Mesothelial cell of epicardium (in vitro differentiated cells): ENCODE measurements around the gene TRIP13. TPM values are rescaled to one million over a fixed set of nuclear protein-coding genes. Genes with fewer than 3 reads are reported as not detected.

Experiments
- DNase-seq, 2 experiments: peaks; one replicate each; pipeline ENCODE4 v3.0.0; 2021; ENCODE audit warnings: low spot score in 2 of 2; ENCODE audit not compliant: unreplicated experiment in 2 of 2
- H3K27ac Mint-ChIP-seq: 2 replicates; pipeline ENCODE4 v1.8.0; 2021; ENCODE audit warnings: mixed read lengths
- H3K27me3 Mint-ChIP-seq: 2 replicates; pipeline ENCODE4 v1.8.0; 2021; ENCODE audit warnings: low read depth, mixed read lengths
- H3K36me3 Mint-ChIP-seq: 2 replicates; pipeline ENCODE4 v1.8.0; 2021; ENCODE audit warnings: mixed read lengths
- H3K4me1 Mint-ChIP-seq: 2 replicates; pipeline ENCODE4 v1.8.0; 2021; ENCODE audit warnings: mixed read lengths
- H3K4me3 Mint-ChIP-seq: 2 replicates; pipeline ENCODE4 v1.8.0; 2021; ENCODE audit warnings: mild to moderate bottlenecking, moderate library complexity, mixed read lengths
- H3K9me3 Mint-ChIP-seq: 2 replicates; pipeline ENCODE4 v1.8.0; 2021; ENCODE audit warnings: mixed read lengths
- total RNA-seq: library from RNA; stranded (reverse); gene quantifications from 3 replicates; pipeline ENCODE4 v1.2.1, GENCODE V29; 2021
- TF ChIP-seq, protein P1 (sequence below): fragments of 200-600 bp; sonication (generic); IDR thresholded peaks from one replicate; pipeline ENCODE4 v1.5.0; 2021; ENCODE audit warnings: antibody characterized with exemption; ENCODE audit not compliant: unreplicated experiment

TRIP13 gene
- total RNA-seq, 1 donor from 2014 or later: 9.9 TPM

DNA sequence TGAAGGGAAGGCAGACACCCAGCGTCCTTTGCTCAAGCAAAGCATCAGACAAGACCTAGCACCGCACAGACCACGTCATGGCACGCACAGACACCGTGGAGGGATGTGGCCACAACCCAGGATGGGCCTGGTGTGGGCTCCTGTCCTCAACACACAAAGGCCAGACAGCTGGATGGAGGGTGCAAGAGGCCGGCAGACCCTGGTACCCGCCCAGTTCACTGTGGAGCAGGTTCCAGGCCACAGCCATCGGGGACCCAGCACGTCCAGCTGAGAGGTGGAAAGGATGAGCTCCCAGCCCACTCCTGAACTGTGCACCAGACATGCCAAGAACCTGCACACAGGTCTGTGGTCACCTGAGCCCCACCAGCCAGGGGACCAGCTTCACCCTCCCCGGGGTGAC lies 26.9 kb upstream of the TRIP13 start:
- peaks cover 39% of the 10 kb centered on the region for H3K36me3 Mint-ChIP-seq
- no peaks in the 10 kb centered on the region for H3K27me3 Mint-ChIP-seq
- TF ChIP-seq, protein P1, sequence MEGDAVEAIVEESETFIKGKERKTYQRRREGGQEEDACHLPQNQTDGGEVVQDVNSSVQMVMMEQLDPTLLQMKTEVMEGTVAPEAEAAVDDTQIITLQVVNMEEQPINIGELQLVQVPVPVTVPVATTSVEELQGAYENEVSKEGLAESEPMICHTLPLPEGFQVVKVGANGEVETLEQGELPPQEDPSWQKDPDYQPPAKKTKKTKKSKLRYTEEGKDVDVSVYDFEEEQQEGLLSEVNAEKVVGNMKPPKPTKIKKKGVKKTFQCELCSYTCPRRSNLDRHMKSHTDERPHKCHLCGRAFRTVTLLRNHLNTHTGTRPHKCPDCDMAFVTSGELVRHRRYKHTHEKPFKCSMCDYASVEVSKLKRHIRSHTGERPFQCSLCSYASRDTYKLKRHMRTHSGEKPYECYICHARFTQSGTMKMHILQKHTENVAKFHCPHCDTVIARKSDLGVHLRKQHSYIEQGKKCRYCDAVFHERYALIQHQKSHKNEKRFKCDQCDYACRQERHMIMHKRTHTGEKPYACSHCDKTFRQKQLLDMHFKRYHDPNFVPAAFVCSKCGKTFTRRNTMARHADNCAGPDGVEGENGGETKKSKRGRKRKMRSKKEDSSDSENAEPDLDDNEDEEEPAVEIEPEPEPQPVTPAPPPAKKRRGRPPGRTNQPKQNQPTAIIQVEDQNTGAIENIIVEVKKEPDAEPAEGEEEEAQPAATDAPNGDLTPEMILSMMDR: no peak
- DNase-seq: no peak
- H3K4me3 Mint-ChIP-seq: no peak overlapping the region
- H3K9me3 Mint-ChIP-seq: no peaks in the 10 kb centered on the region
- no peaks in the 10 kb centered on the region for H3K4me1 Mint-ChIP-seq
- no peak overlapping the region for H3K27ac Mint-ChIP-seq

DNA sequence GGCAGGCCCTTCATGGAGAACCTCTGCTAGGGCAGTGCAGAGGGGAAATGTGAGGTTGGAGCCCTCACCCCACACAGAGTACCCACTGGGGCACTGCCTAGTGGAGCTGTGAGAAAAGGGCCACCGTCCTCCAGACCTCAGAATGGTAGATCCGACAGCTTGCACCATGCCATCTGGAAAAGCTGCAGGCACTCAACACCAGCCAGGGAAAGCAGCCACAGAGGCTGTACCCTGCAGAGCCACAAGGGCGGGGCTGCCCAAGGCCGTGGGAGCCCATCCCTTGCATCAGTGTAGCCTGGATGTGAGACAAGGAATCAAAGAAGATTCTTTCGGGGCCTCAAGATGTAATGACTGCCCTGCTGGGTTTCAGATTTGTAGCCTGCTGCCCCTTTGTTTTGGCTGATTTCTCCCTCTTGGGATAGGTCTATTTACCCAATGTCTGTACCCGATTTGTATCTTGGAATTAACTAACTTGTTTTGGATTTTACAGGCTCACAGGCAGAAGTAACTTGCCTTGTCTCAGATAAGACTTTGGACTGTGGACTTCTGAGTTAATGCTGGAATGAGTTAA lies 25.3 kb upstream of the TRIP13 start:
- DNase-seq: no peak
- Mint-ChIP-seq H3K36me3 (peaks cover 39% of the 10 kb centered on the region), H3K4me3 (no peak overlapping the region), H3K4me1 (no peaks in the 10 kb centered on the region), H3K9me3 (no peaks in the 10 kb centered on the region), H3K27me3 (no peaks in the 10 kb centered on the region), H3K27ac (no peak overlapping the region)
- TF ChIP-seq, protein P1: no peak

DNA sequence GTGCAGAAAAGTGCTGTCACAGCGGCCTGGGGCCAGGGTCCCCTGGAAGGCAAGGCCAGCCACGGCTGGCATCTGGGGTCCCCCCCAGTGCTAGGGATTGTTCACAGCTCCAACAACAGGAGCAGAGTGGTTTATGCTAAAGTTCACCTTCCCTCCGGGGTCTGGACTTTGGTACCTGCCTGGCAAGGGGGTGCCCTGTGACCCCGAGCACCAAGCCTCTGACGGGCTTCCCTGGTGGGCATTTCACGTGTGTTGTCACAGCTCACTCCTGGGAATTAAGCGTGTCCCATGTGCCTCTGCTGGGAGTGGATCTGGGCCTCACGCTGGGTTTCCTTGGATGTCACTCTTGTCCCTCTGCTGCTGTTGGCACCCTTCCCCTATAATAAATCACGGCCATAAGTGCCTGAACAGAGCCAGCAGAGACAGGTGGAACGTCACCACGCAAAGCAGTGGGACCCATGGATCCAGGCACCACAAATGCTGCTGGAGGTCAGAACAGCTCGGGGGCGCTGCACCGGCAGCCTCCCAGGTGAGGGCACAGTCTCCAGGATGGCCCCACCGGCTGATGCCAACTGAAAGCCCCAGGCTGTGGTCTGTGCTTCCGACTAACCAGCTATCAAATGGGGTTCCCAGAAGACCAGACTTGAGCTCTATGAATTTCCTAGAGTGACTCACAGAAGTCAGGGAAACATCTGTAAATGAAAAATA lies 24.1 kb upstream of the TRIP13 start:
- DNase-seq: no peak
- TF ChIP-seq, protein P1: no peak
- Mint-ChIP-seq H3K4me3 (no peak overlapping the region), H3K27me3 (no peaks in the 10 kb centered on the region), H3K27ac (no peak overlapping the region), H3K9me3 (no peaks in the 10 kb centered on the region), H3K36me3 (peaks cover 41% of the 10 kb centered on the region), H3K4me1 (no peaks in the 10 kb centered on the region)

DNA sequence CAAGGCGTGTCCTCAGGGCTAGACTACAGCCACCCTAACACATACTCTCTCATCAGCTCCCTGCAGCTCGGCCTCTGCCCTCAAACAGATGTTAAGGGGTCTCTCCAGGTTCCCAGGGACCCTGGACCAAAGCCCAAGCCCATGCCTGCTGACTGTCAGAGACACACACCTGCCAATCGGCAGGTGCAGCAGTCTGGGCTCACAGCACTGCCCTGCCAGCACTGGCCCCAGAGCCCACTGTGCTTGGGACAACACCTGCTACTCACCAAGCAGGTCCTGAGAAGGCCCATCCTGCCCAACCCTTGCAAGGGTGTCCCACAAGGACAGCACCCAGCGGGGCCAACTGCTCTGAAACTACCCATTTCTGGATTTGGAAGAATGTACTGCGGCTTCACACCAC lies 21.7 kb upstream of the TRIP13 start:
- H3K4me1 Mint-ChIP-seq: no peaks in the 10 kb centered on the region
- TF ChIP-seq, protein P1: no peak
- no peaks in the 10 kb centered on the region for H3K9me3 Mint-ChIP-seq
- H3K27ac Mint-ChIP-seq: no peak overlapping the region
- peaks cover 53% of the 10 kb centered on the region for H3K36me3 Mint-ChIP-seq
- DNase-seq: no peak
- H3K4me3 Mint-ChIP-seq: no peak overlapping the region
- H3K27me3 Mint-ChIP-seq: no peaks in the 10 kb centered on the region

DNA sequence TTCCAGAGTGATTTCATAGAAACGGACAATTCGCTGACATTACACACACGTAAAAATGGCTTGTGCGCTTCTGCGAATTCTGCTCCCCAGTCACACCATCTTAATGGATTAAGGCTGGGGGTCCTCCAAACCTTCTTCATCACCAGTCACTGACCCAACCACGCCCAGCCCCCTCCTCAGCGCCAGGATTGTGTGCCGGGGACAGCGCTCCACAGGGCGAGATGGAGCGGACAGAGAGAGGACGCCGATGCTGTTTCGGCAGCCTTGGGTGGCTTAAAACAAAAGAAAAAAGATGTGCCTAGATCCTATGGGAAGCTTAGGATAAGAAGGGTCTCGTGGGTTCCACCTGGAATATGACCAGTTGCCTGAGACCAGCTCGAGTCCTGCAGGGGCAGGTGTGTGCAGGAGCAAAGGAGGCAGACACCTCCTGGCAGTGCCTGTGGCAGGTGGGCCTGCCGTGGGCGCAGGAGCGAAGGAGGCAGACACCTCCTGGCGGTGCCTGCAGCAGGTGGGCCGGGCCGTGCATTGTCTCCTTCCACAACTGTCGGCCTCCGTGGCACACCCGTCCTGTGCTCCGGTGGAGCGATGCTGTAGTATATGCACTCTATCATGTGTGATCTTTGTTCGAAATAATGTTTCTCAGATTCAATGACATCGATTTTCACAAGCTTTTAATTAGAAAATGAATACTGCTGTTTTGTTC lies 20.9 kb upstream of the TRIP13 start:
- TF ChIP-seq, protein P1: no peak
- H3K36me3 Mint-ChIP-seq: peaks cover 50% of the 10 kb centered on the region
- H3K27me3 Mint-ChIP-seq: no peaks in the 10 kb centered on the region

More for the DNA sequence above, 20.9 kb upstream of the TRIP13 start:
- no peak for DNase-seq
- no peak overlapping the region for H3K4me3 Mint-ChIP-seq
- H3K9me3 Mint-ChIP-seq: no peaks in the 10 kb centered on the region
- no peak overlapping the region for H3K27ac Mint-ChIP-seq
- no peaks in the 10 kb centered on the region for H3K4me1 Mint-ChIP-seq
